HEK293 (cell line): ENCODE measurements around the gene TMEM87B.

Source experiments
- CTCF ChIA-PET: fragments of 350-600 bp; formaldehyde crosslinking; extraction: SDS; loops from one replicate; lab custom pipeline; 2021; ENCODE audit warnings: antibody characterized with exemption; lab: Yijun Ruan, JAX
- POLR2A ChIA-PET: fragments of 300-600 bp; formaldehyde crosslinking; extraction: SDS; loops from one replicate; lab custom pipeline; 2020; ENCODE audit warnings: antibody characterized with exemption, inconsistent platforms; lab: Yijun Ruan, JAX
- H3K27ac ChIP-seq: fragments of 200-500 bp; sonication (Bioruptor generic); 2 replicates; pipeline ENCODE4 v1.5.1; 2014; ENCODE audit warnings: low read depth, low read length, control low read depth, inconsistent platforms; ENCODE audit errors: extremely low read depth
- H3K36me3 ChIP-seq, 2 experiments: fragments of 200-500 bp in 1 of 2; sonication (Bioruptor generic) in 1 of 2; 1 replicate in 1 of 2; 2 replicates in 1 of 2; pipeline ENCODE4 v1.5.1; 2014 to 2017; ENCODE audit warnings: inconsistent platforms in 2 of 2, low read length in 2 of 2; ENCODE audit not compliant: control insufficient read depth in 2 of 2, insufficient read depth in 1 of 2
- H3K4me1 ChIP-seq: fragments of 200-500 bp; sonication (Bioruptor generic); 2 replicates; pipeline ENCODE4 v1.5.1; 2014; ENCODE audit warnings: mild to moderate bottlenecking, low read length, inconsistent platforms; ENCODE audit not compliant: control insufficient read depth, insufficient read depth
- H3K4me3 ChIP-seq: 2 replicates; pipeline ENCODE4 v1.5.1; 2011; ENCODE audit warnings: low read depth, mild to moderate bottlenecking, control low read depth, low read length, moderate library complexity
- H3K9me3 ChIP-seq: fragments of 200-500 bp; sonication (Bioruptor generic); 2 replicates; pipeline ENCODE4 v1.5.1; 2014; ENCODE audit warnings: low read depth, low read length, inconsistent platforms; ENCODE audit not compliant: control insufficient read depth, insufficient read depth
- AEBP2 ChIP-seq: fragments of 450-650 bp; formaldehyde crosslinking; IDR thresholded peaks from 2 replicates; pipeline ENCODE4 v1.5.1; 2016; ENCODE audit warnings: missing biosample characterization, missing genetic modification characterization, borderline replicate concordance
- ATF2 ChIP-seq: fragments of 450-650 bp; formaldehyde crosslinking; IDR thresholded peaks from 2 replicates; pipeline ENCODE4 v1.5.1; 2016; ENCODE audit warnings: missing biosample characterization, missing genetic modification characterization, low read depth
- GLI2 ChIP-seq: fragments of 450-650 bp; formaldehyde crosslinking; IDR thresholded peaks from 2 replicates; pipeline ENCODE4; 2017; ENCODE audit warnings: missing biosample characterization, missing genetic modification characterization, low read depth, borderline replicate concordance
- GLI4 ChIP-seq: fragments of 450-650 bp; formaldehyde crosslinking; IDR thresholded peaks from 2 replicates; pipeline ENCODE4 v1.5.1; 2016; ENCODE audit warnings: missing biosample characterization, missing genetic modification characterization
- GLIS1 ChIP-seq: fragments of 450-650 bp; formaldehyde crosslinking; IDR thresholded peaks from 2 replicates; pipeline ENCODE4 v1.5.1; 2016; ENCODE audit warnings: missing biosample characterization, missing genetic modification characterization
- GLIS2 ChIP-seq: fragments of 450-650 bp; formaldehyde crosslinking; IDR thresholded peaks from 2 replicates; pipeline ENCODE4 v1.5.1; 2016; ENCODE audit warnings: missing biosample characterization, missing genetic modification characterization
- IKZF3 ChIP-seq: fragments of 450-650 bp; IDR thresholded peaks from 2 replicates; pipeline ENCODE4 v1.5.0; 2018; ENCODE audit warnings: missing biosample characterization, mild to moderate bottlenecking, missing genetic modification characterization, moderate library complexity
- KLF7 ChIP-seq: fragments of 450-650 bp; formaldehyde crosslinking; IDR thresholded peaks from 2 replicates; pipeline ENCODE4 v1.5.1; 2016; ENCODE audit warnings: missing biosample characterization, missing genetic modification characterization, borderline replicate concordance
- KLF9 ChIP-seq: fragments of 450-650 bp; formaldehyde crosslinking; IDR thresholded peaks from 2 replicates; pipeline ENCODE4 v1.5.1; 2016; ENCODE audit warnings: missing biosample characterization, missing genetic modification characterization, low read depth
- MYNN ChIP-seq: fragments of 450-650 bp; formaldehyde crosslinking; IDR thresholded peaks from 2 replicates; pipeline ENCODE4 v1.5.1; 2016; ENCODE audit warnings: missing biosample characterization, missing genetic modification characterization, borderline replicate concordance
- PBX3 ChIP-seq: sonication (generic); formaldehyde crosslinking; IDR thresholded peaks from 2 replicates; pipeline ENCODE4 v1.8.1; 2022; ENCODE audit warnings: mild to moderate bottlenecking, moderate library complexity, missing genetic modification reagents
- YY2 ChIP-seq: fragments of 450-650 bp; formaldehyde crosslinking; IDR thresholded peaks from 2 replicates; pipeline ENCODE4 v1.5.1; 2016; ENCODE audit warnings: missing biosample characterization, missing genetic modification characterization
- ZBTB6 ChIP-seq: fragments of 450-650 bp; formaldehyde crosslinking; IDR thresholded peaks from 2 replicates; pipeline ENCODE4 v1.5.1; 2017; ENCODE audit warnings: missing biosample characterization, missing genetic modification characterization
- ZBTB7A ChIP-seq: fragments of 450-650 bp; formaldehyde crosslinking; IDR thresholded peaks from 2 replicates; pipeline ENCODE4 v1.5.1; 2016; ENCODE audit warnings: low read depth, missing biosample characterization, missing genetic modification characterization
- ZNF148 ChIP-seq: fragments of 450-650 bp; formaldehyde crosslinking; IDR thresholded peaks from 2 replicates; pipeline ENCODE4 v1.5.0; 2017; ENCODE audit warnings: missing biosample characterization, missing genetic modification characterization, borderline replicate concordance
- ZNF311 ChIP-seq: fragments of 450-650 bp; formaldehyde crosslinking; IDR thresholded peaks from 2 replicates; pipeline ENCODE4 v1.5.1; 2017; ENCODE audit warnings: missing biosample characterization, missing genetic modification characterization, borderline replicate concordance
- ZNF350 ChIP-seq: fragments of 450-650 bp; formaldehyde crosslinking; IDR thresholded peaks from 2 replicates; pipeline ENCODE4 v1.5.0; 2017; ENCODE audit warnings: missing biosample characterization, mild to moderate bottlenecking, missing genetic modification characterization
- ZNF513 ChIP-seq: fragments of 450-650 bp; IDR thresholded peaks from 2 replicates; pipeline ENCODE4 v1.5.1; 2018; ENCODE audit warnings: missing biosample characterization, missing genetic modification characterization
- ZNF514 ChIP-seq: fragments of 450-650 bp; formaldehyde crosslinking; IDR thresholded peaks from 2 replicates; pipeline ENCODE4 v1.5.1; 2016; ENCODE audit warnings: missing biosample characterization, missing genetic modification characterization
- ZNF555 ChIP-seq: fragments of 450-650 bp; formaldehyde crosslinking; conservative IDR thresholded peaks from 2 replicates; pipeline ENCODE4 v1.5.1; 2017; ENCODE audit warnings: missing biosample characterization, mild to moderate bottlenecking, missing genetic modification characterization, inconsistent platforms
- ZNF621 ChIP-seq: fragments of 450-650 bp; formaldehyde crosslinking; IDR thresholded peaks from 2 replicates; pipeline ENCODE4 v1.5.1; 2017; ENCODE audit warnings: missing biosample characterization, missing genetic modification characterization
- ZNF792 ChIP-seq: fragments of 450-650 bp; formaldehyde crosslinking; IDR thresholded peaks from 2 replicates; pipeline ENCODE4 v1.5.1; 2016; ENCODE audit warnings: missing biosample characterization, missing genetic modification characterization

The TMEM87B gene

GRCh38 chr2:112165296-112165695 is 110.2 kb downstream of the TMEM87B start (continued):
- TF ChIP-seq ZNF148 (tag by site-specific recombination) = no peak

GRCh38 chr2:112166806-112167499 is 111.9 kb downstream of the TMEM87B start:
- CTCF ChIA-PET = interaction anchor here (0.6 kb wide), 1 partner anchor 24 kb away, joined by 3 read pairs; no protein-coding TSS in a partner anchor

GRCh38 chr2:112168422-112169124 is 113.5 kb downstream of the TMEM87B start:
- H3K4me1 ChIP-seq = no peaks in the 10 kb centered on the region
- ChIA-PET CTCF (no interaction called here), POLR2A (no interaction called here)
- TF ChIP-seq ATF2 (tag by site-specific recombination) (no peak), PBX3 (no peak), AEBP2 (tag by site-specific recombination) (no peak), GLIS1 (tag by site-specific recombination) (no peak), YY2 (tag by site-specific recombination) (no peak), ZBTB7A (no peak), ZNF350 (tag by site-specific recombination) (no peak), ZBTB6 (tag by site-specific recombination) (no peak), GLI4 (no peak), KLF7 (tag by site-specific recombination) (no peak), ZNF792 (no peak)
- H3K27ac ChIP-seq = no peak overlapping the region
- H3K36me3 ChIP-seq = no peaks in the 10 kb centered on the region
- H3K9me3 ChIP-seq = no peaks in the 10 kb centered on the region
- no peak overlapping the region for H3K4me3 ChIP-seq

More at GRCh38 chr2:112166806-112167499, 111.9 kb downstream of the TMEM87B start:
- no peak for TF ChIP-seq KLF9 (tag by site-specific recombination)
- TF ChIP-seq ZNF555 (tag by site-specific recombination) = no peak
- no peak for TF ChIP-seq GLIS2 (tag by site-specific recombination)
- no peak for TF ChIP-seq ZNF621 (tag by site-specific recombination)
- no peak for TF ChIP-seq ZNF513 (tag by site-specific recombination)
- TF ChIP-seq GLI2 (tag by site-specific recombination) = no peak
- no peak for TF ChIP-seq KLF7 (tag by site-specific recombination)
- TF ChIP-seq ZNF311 = no peak
- no peak for TF ChIP-seq MYNN (tag by site-specific recombination)
- no peak for TF ChIP-seq ZBTB7A
- TF ChIP-seq IKZF3 (tag by site-specific recombination) = no peak
- no peak for TF ChIP-seq GLIS1 (tag by site-specific recombination)
- no peak for TF ChIP-seq ZNF514 (tag by site-specific recombination)
- Histone ChIP-seq H3K36me3 (no peaks in the 10 kb centered on the region), H3K27ac (no peak overlapping the region), H3K9me3 (no peaks in the 10 kb centered on the region), H3K4me1 (no peaks in the 10 kb centered on the region), H3K4me3 (no peak overlapping the region)
- POLR2A ChIA-PET = no interaction called here
